D341Med (cell line): ENCODE data around the gene GALNTL6.
"Not testable (repeated sequence)": the region's sequence is repeated elsewhere in the genome, so short reads cannot be mapped to it uniquely, and the experiment has no call there.

ENCODE experiments used
- DNase-seq: peaks from one replicate; pipeline ENCODE4 v3.0.0; 2012; ENCODE audit warnings: low spot score

Gene GALNTL6

DNA sequence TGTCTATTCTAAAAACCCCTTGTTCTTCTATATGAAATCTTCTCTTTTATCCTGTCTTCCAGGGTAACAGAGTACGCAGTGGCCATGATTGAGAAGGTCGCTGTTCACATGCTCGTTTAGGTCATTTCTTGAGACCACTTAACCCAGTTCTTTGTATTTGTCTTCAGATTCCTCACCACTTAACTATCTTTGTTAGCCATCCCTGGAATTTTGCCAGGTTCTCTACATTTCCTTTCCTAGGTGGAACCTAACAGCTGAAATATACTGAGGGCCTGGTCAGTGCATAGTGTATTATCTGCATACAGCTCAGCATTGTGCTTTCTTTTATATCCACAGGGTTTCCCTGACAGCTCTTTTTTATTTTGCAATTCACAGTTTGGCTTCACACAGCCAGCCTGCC lies 1206.5 kb downstream of the GALNTL6 start:
- no peak for DNase-seq

DNA sequence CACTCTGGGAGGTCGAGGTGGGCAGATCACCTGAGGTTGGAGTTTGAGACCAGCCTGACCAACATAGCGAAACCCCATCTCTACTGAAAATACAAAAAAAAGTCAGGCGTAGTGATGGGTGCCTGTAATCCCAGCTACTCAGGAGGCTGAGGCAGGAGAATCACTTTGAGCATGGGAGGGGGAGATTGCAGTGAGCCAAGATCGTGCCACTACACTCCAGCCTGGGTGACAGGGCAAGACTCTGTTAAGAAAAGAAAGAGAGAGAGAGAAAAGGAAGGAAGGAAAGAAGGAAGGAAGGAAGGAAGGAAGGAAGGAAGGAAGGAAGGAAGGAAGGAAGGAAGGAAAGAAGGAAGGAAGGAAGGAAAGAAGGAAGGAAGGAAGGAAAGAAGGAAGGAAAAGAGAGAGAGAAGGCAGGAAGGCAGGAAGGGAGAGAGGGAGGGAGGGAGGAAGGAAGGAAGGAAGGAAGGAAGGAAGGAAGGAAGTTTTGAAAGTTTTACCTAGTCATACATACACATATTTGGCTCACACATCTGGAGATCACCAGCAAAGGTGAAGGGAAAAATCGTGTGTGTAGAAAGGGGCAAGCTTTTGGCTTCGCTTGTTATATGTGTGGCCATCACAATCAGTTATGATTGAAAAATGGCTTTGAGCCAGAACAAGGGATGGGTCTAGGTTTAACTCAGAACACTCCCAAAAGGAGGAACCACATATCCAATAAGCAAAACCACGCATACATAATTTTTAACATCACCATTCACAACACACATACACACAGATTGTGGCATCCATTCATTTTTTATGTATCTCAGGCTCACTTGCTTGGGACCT lies 1208.8 kb downstream of the GALNTL6 start:
- DNase-seq: not testable (repeated sequence)

GRCh38 chr4:173024203-173024602 lies 1211.0 kb downstream of the GALNTL6 start:
- no peak for DNase-seq

- peak; percentile 65 for DNase-seq
Measured at GRCh38 chr4:173025131-173025530, 1211.9 kb downstream of the GALNTL6 start.

- DNase-seq: no peak
Measured at GRCh38 chr4:173037242-173037641, 1224.0 kb downstream of the GALNTL6 start.

GRCh38 chr4:173038192-173038896 lies 1225.1 kb downstream of the GALNTL6 start:
- no peak for DNase-seq

DNA sequence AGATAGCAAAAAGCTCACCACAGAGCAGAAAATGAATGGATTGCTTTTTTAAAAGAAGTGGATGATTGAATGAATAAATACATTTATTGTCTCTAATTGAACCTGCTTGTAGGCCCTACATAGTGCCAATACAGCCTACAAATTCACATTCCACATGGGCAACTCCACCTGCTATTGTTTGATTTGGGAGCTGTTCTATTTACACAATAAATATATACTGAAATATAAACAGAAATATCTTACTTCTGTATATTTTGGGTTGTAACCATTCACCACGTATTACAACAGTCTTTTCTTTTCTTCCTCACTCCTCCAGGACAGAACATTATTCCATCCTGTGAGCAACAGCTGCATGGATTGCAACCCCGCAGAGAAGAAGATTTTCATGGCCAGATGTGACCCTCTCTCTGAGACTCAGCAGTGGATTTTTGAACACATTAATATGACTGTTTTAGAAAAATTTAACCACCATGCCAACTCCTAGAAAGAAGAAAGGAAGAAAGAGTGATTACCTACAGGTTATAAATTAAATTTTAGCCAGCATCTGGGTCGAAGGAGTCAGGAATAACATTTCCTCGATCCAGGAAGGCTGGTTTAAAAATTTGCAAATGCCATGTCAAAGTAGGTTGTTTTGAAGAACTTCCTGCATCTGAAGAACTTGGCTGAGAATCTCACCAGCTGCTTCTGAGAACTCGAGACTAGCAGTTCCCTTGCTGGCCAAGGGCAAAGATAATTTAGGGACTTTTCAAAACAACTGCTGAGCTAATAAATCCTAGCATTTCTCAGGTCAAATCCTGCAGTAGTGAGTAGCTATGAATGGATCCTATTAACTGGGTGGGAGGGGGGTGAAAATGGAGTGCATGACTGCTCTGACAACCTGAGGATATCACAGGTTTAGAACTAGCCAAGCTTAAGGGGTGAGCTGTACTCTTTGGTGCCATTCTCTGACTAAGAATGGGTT lies 1226.7 kb downstream of the GALNTL6 start:
- DNase-seq: no peak

GRCh38 chr4:173041482-173041881 lies 1228.3 kb downstream of the GALNTL6 start:
- DNase-seq: no peak

- not testable (repeated sequence) for DNase-seq
Measured at GRCh38 chr4:173042139-173042538, 1228.9 kb downstream of the GALNTL6 start.

DNA sequence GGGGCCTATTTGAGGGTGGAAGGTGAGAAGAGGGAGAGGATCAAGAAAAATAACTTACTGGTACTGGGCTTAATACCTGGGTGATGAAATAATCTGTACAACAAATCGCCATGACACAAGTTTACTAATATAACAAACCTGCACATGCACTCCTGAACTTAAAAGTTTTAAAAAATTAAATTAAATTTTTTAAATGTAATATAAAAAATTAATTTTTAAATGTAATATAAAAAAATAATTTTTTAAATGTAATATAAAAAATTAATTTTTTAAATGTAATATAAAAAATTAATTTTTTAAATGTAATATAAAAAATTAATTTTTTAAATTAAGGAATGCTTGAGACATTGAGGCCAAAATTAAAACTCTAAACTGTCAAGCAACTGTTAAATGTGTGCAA lies 1231.1 kb downstream of the GALNTL6 start:
- no peak for DNase-seq

- no peak for DNase-seq
Measured at GRCh38 chr4:173045571-173045970, 1232.4 kb downstream of the GALNTL6 start.

DNA sequence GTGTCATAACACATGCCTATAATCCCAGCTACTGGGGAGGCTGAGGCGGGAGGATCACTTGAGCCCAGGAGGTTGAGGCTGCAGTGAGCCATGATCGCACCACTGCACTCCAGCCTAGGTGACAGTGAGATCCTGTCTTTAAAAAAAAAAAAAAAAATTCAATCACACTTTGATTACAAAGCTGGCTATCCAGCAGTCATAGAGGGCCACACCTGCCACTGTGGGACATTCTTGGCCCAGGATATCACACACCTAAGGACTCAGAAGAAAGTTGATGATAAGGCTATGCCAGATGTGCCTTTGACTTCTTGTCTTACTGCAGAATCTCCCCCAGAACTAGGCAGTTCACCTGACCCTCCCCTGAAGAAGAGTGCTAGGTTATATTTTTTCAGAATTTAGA lies 1232.9 kb downstream of the GALNTL6 start:
- no peak for DNase-seq

DNA sequence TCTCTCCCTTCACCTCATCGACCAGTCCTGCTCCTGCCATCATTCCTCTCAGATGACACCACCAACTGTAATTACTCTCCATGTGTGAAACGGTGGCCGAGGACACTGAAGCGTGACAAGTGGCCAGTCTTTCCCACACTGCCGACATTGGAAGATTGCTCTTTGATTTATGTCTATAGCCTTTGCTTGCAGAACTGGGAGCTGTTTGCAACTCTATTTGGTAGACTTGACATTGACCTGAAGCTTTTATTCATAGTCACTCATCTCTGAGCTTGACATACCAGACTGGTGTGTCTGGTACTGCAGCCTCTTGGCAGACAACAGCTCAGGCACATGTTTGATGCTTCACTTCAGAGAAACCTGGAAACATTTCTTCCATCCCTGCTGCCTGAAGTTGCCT lies 1233.6 kb downstream of the GALNTL6 start:
- DNase-seq: no peak

- no peak for DNase-seq
Measured at GRCh38 chr4:173051232-173051631, 1238.0 kb downstream of the GALNTL6 start.

- DNase-seq: no peak
Measured at GRCh38 chr4:173051716-173052115, 1238.5 kb downstream of the GALNTL6 start.

DNA sequence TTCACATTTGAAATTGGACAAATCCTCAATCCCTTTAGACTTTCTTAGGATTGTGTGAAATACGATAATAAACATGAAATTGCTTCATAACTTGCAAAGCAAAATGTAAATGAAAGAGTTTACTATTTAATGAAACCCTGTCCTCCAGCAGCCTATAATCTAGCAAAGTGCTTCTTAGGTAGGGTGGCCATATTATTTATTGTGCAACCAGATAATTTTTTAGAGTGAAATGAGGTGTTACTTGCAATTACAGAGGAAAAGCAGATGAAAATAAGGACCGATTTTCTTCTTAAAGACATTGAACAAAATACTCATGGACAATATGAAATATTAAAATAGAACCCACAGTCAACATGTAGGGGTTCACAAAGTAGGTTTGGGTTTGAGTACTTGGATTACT lies 1239.2 kb downstream of the GALNTL6 start:
- DNase-seq: no peak

DNA sequence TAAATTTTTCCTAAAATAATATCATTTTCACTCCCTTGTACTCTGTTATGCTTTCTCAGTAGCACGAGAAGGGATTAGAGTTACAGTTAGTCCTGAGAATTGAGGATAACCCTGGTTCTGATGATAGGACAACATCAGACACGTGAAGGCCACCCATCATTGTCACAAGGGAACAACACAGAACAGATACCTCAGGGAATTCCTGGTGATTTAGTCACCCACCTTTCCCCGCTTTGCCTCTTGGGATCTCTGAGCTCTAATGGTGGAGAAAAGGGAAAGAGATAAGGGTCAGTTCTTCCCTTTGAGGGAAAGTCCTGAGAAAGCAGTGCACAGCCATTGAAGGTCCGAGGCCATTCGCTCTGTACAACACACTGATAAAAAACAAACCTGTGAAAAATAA lies 1243.1 kb downstream of the GALNTL6 start:
- no peak for DNase-seq

DNA sequence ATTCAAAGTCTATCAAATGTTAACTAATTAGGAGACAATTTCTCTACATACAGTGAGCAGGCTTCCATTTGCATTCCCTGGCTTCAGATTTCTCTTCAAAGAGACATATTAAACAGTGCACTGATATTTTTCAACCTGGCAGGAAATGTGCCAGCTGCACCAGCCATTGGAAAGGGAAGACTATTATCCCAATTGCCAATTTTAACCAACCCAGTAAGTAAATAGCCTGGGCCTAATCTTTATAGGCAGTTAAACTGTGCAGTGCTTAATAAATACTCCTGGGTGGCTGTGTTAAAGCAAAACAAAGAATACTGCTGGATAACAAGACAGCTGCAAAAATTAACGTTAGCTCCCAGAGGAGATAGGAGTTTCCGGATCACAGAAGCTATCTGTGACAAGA lies 1243.5 kb downstream of the GALNTL6 start:
- no peak for DNase-seq

DNA sequence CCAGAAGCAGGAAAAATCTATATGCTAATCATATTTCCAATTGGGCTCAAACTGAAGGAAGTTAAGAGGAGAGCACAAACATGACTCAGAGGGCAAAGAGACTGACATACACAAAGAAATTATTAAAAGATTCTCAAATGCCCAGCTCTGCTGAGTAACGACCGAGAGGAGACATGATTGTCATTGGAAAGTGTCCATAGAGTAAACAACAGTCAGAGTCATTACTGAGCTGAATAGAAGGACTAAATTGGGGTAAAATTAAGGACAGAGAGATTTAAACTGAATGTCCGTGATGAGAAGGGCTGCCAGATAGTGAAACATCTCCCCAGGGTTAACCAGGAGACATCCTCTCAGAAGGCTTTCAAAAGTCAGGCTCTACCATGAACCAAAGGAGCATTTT lies 1244.2 kb downstream of the GALNTL6 start:
- no peak for DNase-seq

- no peak for DNase-seq
Measured at GRCh38 chr4:173057901-173058300, 1244.7 kb downstream of the GALNTL6 start.

- no peak for DNase-seq
Measured at GRCh38 chr4:173061160-173061559, 1248.0 kb downstream of the GALNTL6 start.

DNA sequence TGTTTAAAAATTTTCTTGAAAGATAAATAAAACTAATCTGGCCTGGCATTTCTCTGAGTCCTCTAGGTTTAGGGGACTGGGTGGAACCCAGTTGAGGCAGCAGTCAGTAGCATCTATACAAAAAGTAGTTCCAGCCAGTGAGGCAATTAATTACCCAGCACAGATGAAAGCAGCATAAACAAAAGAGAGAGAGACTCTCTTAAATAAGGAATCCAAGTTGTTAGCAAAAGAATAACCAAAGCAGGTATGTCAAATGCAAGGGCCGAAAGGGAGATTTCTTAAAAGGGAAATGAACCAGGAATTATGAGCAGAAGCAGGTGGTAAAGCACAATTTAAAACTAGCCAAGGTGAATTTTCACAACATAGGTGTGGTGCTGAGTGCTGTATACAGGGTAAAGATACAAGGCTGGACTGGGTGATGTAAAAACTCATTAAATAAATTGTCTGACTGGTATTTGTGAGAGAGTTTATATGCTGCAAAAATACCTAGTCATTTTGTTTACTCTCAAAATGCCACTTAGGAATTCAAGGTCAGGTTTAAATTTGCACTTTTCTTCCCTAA lies 1260.8 kb downstream of the GALNTL6 start:
- no peak for DNase-seq
